Mesothelial cell of epicardium (in vitro differentiated cells): Measurements from ENCODE around the gene NYAP1. TPM values are rescaled to one million over a fixed set of nuclear protein-coding genes. Genes with fewer than 3 reads are reported as not detected.
"Not testable (repeated sequence)": the region's sequence is repeated elsewhere in the genome, so short reads cannot be mapped to it uniquely, and the experiment has no call there.

Experiments used
- DNase-seq, 2 experiments: peaks; one replicate each; pipeline ENCODE4 v3.0.0; 2021; ENCODE audit warnings: low spot score in 2 of 2; ENCODE audit not compliant: unreplicated experiment in 2 of 2
- H3K27ac Mint-ChIP-seq: 2 replicates; pipeline ENCODE4 v1.8.0; 2021; ENCODE audit warnings: mixed read lengths
- H3K27me3 Mint-ChIP-seq: 2 replicates; pipeline ENCODE4 v1.8.0; 2021; ENCODE audit warnings: low read depth, mixed read lengths
- H3K36me3 Mint-ChIP-seq: 2 replicates; pipeline ENCODE4 v1.8.0; 2021; ENCODE audit warnings: mixed read lengths
- H3K4me1 Mint-ChIP-seq: 2 replicates; pipeline ENCODE4 v1.8.0; 2021; ENCODE audit warnings: mixed read lengths
- H3K4me3 Mint-ChIP-seq: 2 replicates; pipeline ENCODE4 v1.8.0; 2021; ENCODE audit warnings: mild to moderate bottlenecking, moderate library complexity, mixed read lengths
- H3K9me3 Mint-ChIP-seq: 2 replicates; pipeline ENCODE4 v1.8.0; 2021; ENCODE audit warnings: mixed read lengths
- CTCF ChIP-seq: fragments of 200-600 bp; sonication (generic); IDR thresholded peaks from one replicate; pipeline ENCODE4 v1.5.0; 2021; ENCODE audit warnings: antibody characterized with exemption; ENCODE audit not compliant: unreplicated experiment
- total RNA-seq: library from RNA; stranded (reverse); gene quantifications from 3 replicates; pipeline ENCODE4 v1.2.1, GENCODE V29; 2021

The NYAP1 gene
- total RNA-seq, 1 donor from 2014 or later: 8.5 TPM

GRCh38 chr7:100517305-100517704 lies 33.6 kb downstream of the NYAP1 start:
- Mint-ChIP-seq H3K9me3 (peaks cover 4% of the 10 kb centered on the region), H3K27me3 (no peaks in the 10 kb centered on the region), H3K36me3 (no peaks in the 10 kb centered on the region), H3K4me3 (no peak overlapping the region), H3K4me1 (peaks cover 5% of the 10 kb centered on the region), H3K27ac (no peak overlapping the region)
- no peak for TF ChIP-seq CTCF
- no peak for DNase-seq

- no peak overlapping the region for H3K4me3 Mint-ChIP-seq
- H3K27me3 Mint-ChIP-seq: no peaks in the 10 kb centered on the region
Observed at GRCh38 chr7:100519580-100519979, 35.9 kb downstream of the NYAP1 start.

GRCh38 chr7:100520138-100520537 lies 36.4 kb downstream of the NYAP1 start:
- Mint-ChIP-seq H3K9me3 (peaks cover 4% of the 10 kb centered on the region), H3K27ac (no peak overlapping the region), H3K4me3 (no peak overlapping the region), H3K4me1 (peaks cover 3% of the 10 kb centered on the region), H3K36me3 (no peaks in the 10 kb centered on the region), H3K27me3 (no peaks in the 10 kb centered on the region)
- DNase-seq: no peak
- no peak for TF ChIP-seq CTCF

More at GRCh38 chr7:100519580-100519979, 35.9 kb downstream of the NYAP1 start:
- no peak for TF ChIP-seq CTCF
- H3K36me3 Mint-ChIP-seq: no peaks in the 10 kb centered on the region
- DNase-seq: no peak
- H3K27ac Mint-ChIP-seq: no peak overlapping the region
- peaks cover 4% of the 10 kb centered on the region for H3K9me3 Mint-ChIP-seq
- H3K4me1 Mint-ChIP-seq: peaks cover 5% of the 10 kb centered on the region

- Mint-ChIP-seq H3K36me3 (no peaks in the 10 kb centered on the region), H3K4me3 (no peak overlapping the region), H3K4me1 (no peaks in the 10 kb centered on the region), H3K27ac (no peak overlapping the region), H3K27me3 (no peaks in the 10 kb centered on the region), H3K9me3 (peaks cover 4% of the 10 kb centered on the region)
- no peak for DNase-seq
- no peak for TF ChIP-seq CTCF
Observed at GRCh38 chr7:100521076-100521475, 37.3 kb downstream of the NYAP1 start.

GRCh38 chr7:100521909-100522593 lies 38.3 kb downstream of the NYAP1 start:
- H3K4me1 Mint-ChIP-seq, H3K9me3 Mint-ChIP-seq, H3K4me3 Mint-ChIP-seq, H3K27me3 Mint-ChIP-seq, H3K27ac Mint-ChIP-seq, DNase-seq, H3K36me3 Mint-ChIP-seq: not testable (repeated sequence)

- not testable (repeated sequence) for H3K4me1 Mint-ChIP-seq, H3K36me3 Mint-ChIP-seq, H3K27me3 Mint-ChIP-seq, DNase-seq, H3K9me3 Mint-ChIP-seq, H3K4me3 Mint-ChIP-seq, H3K27ac Mint-ChIP-seq
Observed at GRCh38 chr7:100523192-100523591, 39.5 kb downstream of the NYAP1 start.

- H3K27me3 Mint-ChIP-seq, DNase-seq, H3K36me3 Mint-ChIP-seq, H3K4me3 Mint-ChIP-seq, H3K27ac Mint-ChIP-seq, H3K9me3 Mint-ChIP-seq, H3K4me1 Mint-ChIP-seq: not testable (repeated sequence)
Observed at GRCh38 chr7:100528108-100528866, 44.6 kb downstream of the NYAP1 start.
